ENCODE results near the gene KAT8. TPM values are rescaled to one million over a fixed set of nuclear protein-coding genes. Genes with fewer than 3 reads are reported as not detected.

KAT8 gene
- total and polyA plus RNA-seq, 2 of the 13 experiments (the other 11 are each of a cell fraction or from before 2014, with no cell fraction given) = 79.0 to 84.2 TPM

GRCh38 chr16:31105677-31106213 lies 11.7 kb upstream of the KAT8 start (continued):
- no peak for TF ChIP-seq ZNF570 (CRISPR knock-in tag; IDR thresholded peaks at IDR 0.05; ENCODE audit: borderline replicate concordance)
- peak; percentile 92 for TF ChIP-seq HMG20A (CRISPR knock-in tag; IDR thresholded peaks at IDR 0.05; ENCODE audit: borderline replicate concordance)
- TF ChIP-seq AGO1 (IDR thresholded peaks at IDR 0.05; ENCODE audit: low read depth, low read length, poor library complexity, severe bottlenecking) = peak; percentile 58
- peak; percentile 94 for TF ChIP-seq ZNF18 (CRISPR knock-in tag; IDR thresholded peaks at IDR 0.05; ENCODE audit: insufficient replicate concordance)
- no peak for TF ChIP-seq ZNF75D (CRISPR knock-in tag; IDR thresholded peaks at IDR 0.05; ENCODE audit: borderline replicate concordance)
- TF ChIP-seq ZNF382 (CRISPR knock-in tag; IDR thresholded peaks at IDR 0.05; ENCODE audit: borderline replicate concordance) = no peak
- TF ChIP-seq SMARCC2 (IDR thresholded peaks at IDR 0.05) = no peak
- peak; percentile 98 for TF ChIP-seq MED1 (CRISPR knock-in tag; IDR thresholded peaks at IDR 0.05)
- TF ChIP-seq CBX1 (IDR thresholded peaks at IDR 0.05; ENCODE audit: low read depth) = peak; percentile 41
- no peak for TF ChIP-seq ZNF432 (CRISPR knock-in tag; IDR thresholded peaks at IDR 0.05; ENCODE audit: borderline replicate concordance)
- peak; percentile 100 for TF ChIP-seq MLXIP (CRISPR knock-in tag; IDR thresholded peaks at IDR 0.05; ENCODE audit: borderline replicate concordance)
- peak in 1 of 2 experiments; percentile 49; a peak in 1 of 4 replicates for TF ChIP-seq REST (IDR thresholded peaks at IDR 0.05; ENCODE audit: borderline replicate concordance in 1 of 2, low read depth in 1 of 2, low read length in 2 of 2)
- no peak for TF ChIP-seq ZSCAN30 (CRISPR knock-in tag; IDR thresholded peaks at IDR 0.05)
- peak; percentile 98 for TF ChIP-seq NFKB2 (CRISPR knock-in tag; IDR thresholded peaks at IDR 0.05; ENCODE audit: borderline replicate concordance)
- TF ChIP-seq MTA1 (CRISPR knock-in tag; IDR thresholded peaks at IDR 0.05; ENCODE audit: borderline replicate concordance) = peak; percentile 94
- TF ChIP-seq THYN1 (CRISPR knock-in tag; IDR thresholded peaks at IDR 0.05; ENCODE audit: borderline replicate concordance, low read depth) = peak; percentile 80; the same call in 1 of the 2 replicates
- TF ChIP-seq MXD1 (CRISPR knock-in tag; IDR thresholded peaks at IDR 0.05) = peak; percentile 96
- TF ChIP-seq ZNF839 (CRISPR knock-in tag; IDR thresholded peaks at IDR 0.05; ENCODE audit: borderline replicate concordance) = peak; percentile 89; the same call in 1 of the 2 replicates
- peak; percentile 100 for TF ChIP-seq RXRA (CRISPR knock-in tag; IDR thresholded peaks at IDR 0.05)
- TF ChIP-seq CEBPG (CRISPR knock-in tag; IDR thresholded peaks at IDR 0.05) = peak; percentile 65; the same call in 1 of the 2 replicates
- TF ChIP-seq HDAC1 (CRISPR knock-in tag; IDR thresholded peaks at IDR 0.05) = peak; percentile 95

All from HepG2 (cell line).